CD14-positive monocyte (primary cell): ENCODE results near the gene SPPL3. TPM values are rescaled to one million over a fixed set of nuclear protein-coding genes. Genes with fewer than 3 reads are reported as not detected.

Source experiments
- DNase-seq, 3 donors: peaks; one replicate each; pipeline ENCODE4 v3.0.0-alpha.2; 2011 to 2022
- H2AFZ ChIP-seq: 2 replicates; pipeline ENCODE4 v1.6.0; 2012; ENCODE audit warnings: mild to moderate bottlenecking, low read depth, low read length, inconsistent platforms; ENCODE audit not compliant: insufficient read depth, poor library complexity, severe bottlenecking
- H3K27ac ChIP-seq, 2 donors: 1 replicate in 1 of 2; 2 replicates in 1 of 2; pipeline ENCODE4 v1.5.1; 2012 to 2013; ENCODE audit warnings: low read length in 2 of 2, control low read depth in 1 of 2, inconsistent platforms in 1 of 2, low read depth in 1 of 2, mild to moderate bottlenecking in 1 of 2
- H3K27me3 ChIP-seq, 2 donors: one replicate each; pipeline versions ENCODE4 v1.6.0 to v1.6.1; 2011 to 2013; ENCODE audit warnings: low read length in 2 of 2; ENCODE audit not compliant: control insufficient read depth in 2 of 2, insufficient read depth in 2 of 2
- H3K36me3 ChIP-seq, 2 donors: replicated peaks in 1 of 2; 1 replicate in 1 of 2; 2 replicates in 1 of 2; pipeline versions ENCODE4 v1.5.1 to v1.6.1; 2012 to 2013; ENCODE audit warnings: low read length in 2 of 2, control low read depth in 1 of 2, inconsistent platforms in 1 of 2, mild to moderate bottlenecking in 1 of 2; ENCODE audit not compliant: insufficient read depth in 2 of 2, control insufficient read depth in 1 of 2
- H3K4me1 ChIP-seq, 2 donors: 1 replicate in 1 of 2; 2 replicates in 1 of 2; pipeline versions ENCODE4 v1.5.1 to v1.6.1; 2012 to 2013; ENCODE audit warnings: low read length in 2 of 2, control low read depth in 1 of 2, inconsistent platforms in 1 of 2, mild to moderate bottlenecking in 1 of 2, moderate library complexity in 1 of 2; ENCODE audit not compliant: insufficient read depth in 2 of 2, control insufficient read depth in 1 of 2
- H3K4me2 ChIP-seq: replicated peaks from 2 replicates; pipeline ENCODE3; 2012; ENCODE audit warnings: low read length, moderate library complexity, mild to moderate bottlenecking; ENCODE audit not compliant: poor library complexity, severe bottlenecking; ENCODE audit errors: extremely low read depth
- H3K4me3 ChIP-seq, 3 experiments: fragments of 200-600 bp in 1 of 3; sonication (generic) in 1 of 3; replicated peaks in 1 of 3; 1 replicate in 2 of 3; 2 replicates in 1 of 3; pipeline ENCODE4 v1.5.1; 2011 to 2013; ENCODE audit warnings: low read length in 3 of 3, mild to moderate bottlenecking in 3 of 3, control low read depth in 2 of 3, low read depth in 2 of 3, inconsistent platforms in 1 of 3, moderate library complexity in 1 of 3
- H3K79me2 ChIP-seq: 2 replicates; pipeline ENCODE4 v1.6.0; 2012; ENCODE audit warnings: mild to moderate bottlenecking, control low read depth, inconsistent platforms, low read length, moderate library complexity; ENCODE audit not compliant: insufficient read depth
- H3K9ac ChIP-seq: 2 replicates; pipeline ENCODE4 v1.6.0; 2017; ENCODE audit warnings: low read length, mild to moderate bottlenecking; ENCODE audit not compliant: insufficient read depth, poor library complexity, severe bottlenecking
- H3K9me3 ChIP-seq, 2 donors: replicated peaks in 1 of 2; 1 replicate in 1 of 2; 2 replicates in 1 of 2; pipeline versions ENCODE4 v1.5.1 to v1.6.1; 2012 to 2013; ENCODE audit warnings: low read length in 2 of 2, control low read depth in 1 of 2; ENCODE audit not compliant: control insufficient read depth in 1 of 2, insufficient read depth in 1 of 2
- H4K20me1 ChIP-seq: 2 replicates; pipeline ENCODE4 v1.6.0; 2012; ENCODE audit warnings: mild to moderate bottlenecking, low read length, control low read depth, moderate library complexity; ENCODE audit not compliant: insufficient read depth
- H3K27ac Mint-ChIP-seq, 7 donors: one replicate each; pipeline ENCODE4 v1.8.0; 2020; ENCODE audit warnings: mild to moderate bottlenecking in 7 of 7, mixed read lengths in 7 of 7, moderate library complexity in 6 of 7, inconsistent platforms in 2 of 7
- H3K27me3 Mint-ChIP-seq, 3 donors: one replicate each; pipeline ENCODE4 v1.8.0; 2021 to 2022; ENCODE audit warnings: low read depth in 3 of 3, mild to moderate bottlenecking in 3 of 3, mixed read lengths in 3 of 3, moderate library complexity in 3 of 3, inconsistent platforms in 1 of 3
- H3K36me3 Mint-ChIP-seq, 2 donors: one replicate each; pipeline ENCODE4 v1.8.0; 2020; ENCODE audit warnings: mixed read lengths in 2 of 2, inconsistent platforms in 1 of 2, mild to moderate bottlenecking in 1 of 2
- H3K4me1 Mint-ChIP-seq: one replicate; pipeline ENCODE4 v1.8.0; 2020; ENCODE audit warnings: mild to moderate bottlenecking, mixed read lengths
- H3K4me3 Mint-ChIP-seq, 2 donors: one replicate each; pipeline ENCODE4 v1.8.0; 2020; ENCODE audit warnings: mild to moderate bottlenecking in 2 of 2, mixed read lengths in 2 of 2, moderate library complexity in 1 of 2
- H3K9me3 Mint-ChIP-seq, 7 donors: one replicate each; pipeline ENCODE4 v1.8.0; 2020 to 2022; ENCODE audit warnings: mixed read lengths in 7 of 7, mild to moderate bottlenecking in 6 of 7, moderate library complexity in 6 of 7, inconsistent platforms in 2 of 7
- CTCF ChIP-seq: fragments of 200-600 bp; IDR thresholded peaks from one replicate; pipeline ENCODE4 v1.8.0; 2022; ENCODE audit warnings: antibody characterized with exemption, mild to moderate bottlenecking
- WGBS: methylation state at CpG from one replicate; pipeline ENCODE4 v1.1.5; 2013; ENCODE audit warnings: missing lambda C conversion rate; ENCODE audit not compliant: insufficient coverage; 5-methylcytosine and 5-hydroxymethylcytosine counted together
- intact Hi-C, 2 donors: fragments of 100-400 bp; cut with micrococcal nuclease; formaldehyde crosslinking; loops; one replicate each; pipeline versions ENCODE4 v1.15.0 to v1.15.1; 2023
- polyA plus RNA-seq, 3 donors: library from polyadenylated mRNA; depleted of rRNA in 1 of 3; unstranded in 2 of 3; stranded (reverse) in 1 of 3; fragments of 300-500 nt in 2 of 3; fragments of >200 nt in 1 of 3; fragmentation: Illumina TruSeq in 2 of 3; gene quantifications; 1 replicate in 2 of 3; 2 replicates in 1 of 3; pipeline ENCODE4 v1.2.3, GENCODE V29; 2012 to 2021

SPPL3 gene
- polyA plus RNA-seq, 3 donors: 14.5 to 18.6 (median 18.5) TPM

GRCh38 chr12:120713861-120714482 is 190.2 kb downstream of the SPPL3 start:
- peaks cover 0 to 1% (median 0%) of the 10 kb centered on the region in 3 donors for H3K27me3 Mint-ChIP-seq
- peak; percentile 94 for TF ChIP-seq CTCF
- peak; percentile 74 to 88 (median 82) for DNase-seq
- no peaks in the 10 kb centered on the region for H3K27me3 ChIP-seq
- 50% methylated on average over 2 of the region's 4 CpGs for WGBS
- H3K79me2 ChIP-seq: peaks cover 42% of the 10 kb centered on the region
- H3K9ac ChIP-seq: no peak overlapping the region
- H3K4me3 ChIP-seq: no peak overlapping the region
- no peak overlapping the region for H3K4me2 ChIP-seq
- H3K27ac Mint-ChIP-seq: no peak overlapping the region
- H3K27ac ChIP-seq: no peak overlapping the region
- H3K36me3 ChIP-seq: peaks cover 36 to 53% of the 10 kb centered on the region in 2 donors
- peaks cover 10% of the 10 kb centered on the region for H4K20me1 ChIP-seq
- no peaks in the 10 kb centered on the region for H3K9me3 Mint-ChIP-seq
- H3K4me1 Mint-ChIP-seq: peaks cover 25% of the 10 kb centered on the region
- no peak overlapping the region for H3K4me3 Mint-ChIP-seq
- H3K4me1 ChIP-seq: peaks cover 21 to 22% of the 10 kb centered on the region in 2 donors
- intact Hi-C loops: loop anchor here (1.0 to 5.0 kb wide), 6 partner anchors 37 to 133 kb away; partner anchors contain the start of gene POP5 (in 1 of the 2)
- no peak overlapping the region for H2AFZ ChIP-seq
- no peaks in the 10 kb centered on the region for H3K9me3 ChIP-seq
- H3K36me3 Mint-ChIP-seq: peaks cover 49 to 55% of the 10 kb centered on the region in 2 donors

GRCh38 chr12:120712610-120713009 is 191.5 kb downstream of the SPPL3 start:
- no peaks in the 10 kb centered on the region for H3K27me3 Mint-ChIP-seq
- WGBS: 100% methylated on average over 3 of the region's 6 CpGs

More at GRCh38 chr12:120712610-120713009, 191.5 kb downstream of the SPPL3 start:
- H3K4me2 ChIP-seq: no peak overlapping the region
- Mint-ChIP-seq H3K4me1 (peaks cover 22% of the 10 kb centered on the region), H3K27ac (no peak overlapping the region), H3K36me3 (peaks cover 41 to 44% of the 10 kb centered on the region in 2 donors), H3K9me3 (no peaks in the 10 kb centered on the region), H3K4me3 (no peak overlapping the region)
- H3K79me2 ChIP-seq: peaks cover 37% of the 10 kb centered on the region
- peaks cover 25 to 39% of the 10 kb centered on the region in 2 donors for H3K36me3 ChIP-seq
- H3K27me3 ChIP-seq: no peaks in the 10 kb centered on the region
- no peaks in the 10 kb centered on the region for H3K9me3 ChIP-seq
- TF ChIP-seq CTCF: no peak
- H2AFZ ChIP-seq: no peak overlapping the region
- intact Hi-C loops: loop anchor here (2.0 to 5.0 kb wide), 3 partner anchors 35 to 132 kb away; partner anchors contain the start of gene POP5 (in 1 of the 2)
- peaks cover 10% of the 10 kb centered on the region for H4K20me1 ChIP-seq
- no peak overlapping the region for H3K27ac ChIP-seq
- H3K4me3 ChIP-seq: no peak overlapping the region
- H3K4me1 ChIP-seq: peaks cover 21 to 22% of the 10 kb centered on the region in 2 donors
- no peak overlapping the region for H3K9ac ChIP-seq
- DNase-seq: no peak

Other genes starting within 250 kb of the SPPL3 start
- 10 to 100 TPM; 10.9 to 79.5 (median 65.3) TPM for gene MLEC, start 217.2 kb downstream of the SPPL3 start, polyA plus RNA-seq
- gene UNC119B, start 193.9 kb downstream of the SPPL3 start, polyA plus RNA-seq: 1 to 10 TPM; 1.1 to 9.1 (median 2.1) TPM
- 10 to 100 TPM in 2 of 3 donors, 1 to 10 TPM in 1; 9.2 to 25.1 (median 18.2) TPM for gene ACADS, start 178.5 kb downstream of the SPPL3 start, polyA plus RNA-seq
- under 1 TPM in 1 of 3 donors, not detected in 2; 0.03 TPM for gene HNF1A, start 74.2 kb upstream of the SPPL3 start, polyA plus RNA-seq
- gene C12orf43, start 112.1 kb upstream of the SPPL3 start, polyA plus RNA-seq: 10 to 100 TPM in 1 of 3 donors, 1 to 10 TPM in 2; 7.2 to 10.9 (median 9.6) TPM
- gene OASL, start 134.9 kb upstream of the SPPL3 start, polyA plus RNA-seq: 10 to 100 TPM in 2 of 3 donors, 1 to 10 TPM in 1; 9.9 to 14.9 (median 13.4) TPM
- gene P2RX7, start 228.5 kb upstream of the SPPL3 start, polyA plus RNA-seq: 10 to 100 TPM; 12.3 to 66.3 (median 20.5) TPM